Stimulated activated CD4-positive, alpha-beta T cell treated with anti-CD3 and anti-CD28 coated beads, Interleukin-2, amount 100 ng/mL, for 4 hours (primary cell): ENCODE results near the gene SNX27.
"Not testable (repeated sequence)": the region's sequence is repeated elsewhere in the genome, so short reads cannot be mapped to it uniquely, and the experiment has no call there.

Experiments used
- DNase-seq: peaks from one replicate; pipeline ENCODE4 v3.0.0-alpha.2; 2020; ENCODE audit warnings: low read depth

SNX27 gene

DNA sequence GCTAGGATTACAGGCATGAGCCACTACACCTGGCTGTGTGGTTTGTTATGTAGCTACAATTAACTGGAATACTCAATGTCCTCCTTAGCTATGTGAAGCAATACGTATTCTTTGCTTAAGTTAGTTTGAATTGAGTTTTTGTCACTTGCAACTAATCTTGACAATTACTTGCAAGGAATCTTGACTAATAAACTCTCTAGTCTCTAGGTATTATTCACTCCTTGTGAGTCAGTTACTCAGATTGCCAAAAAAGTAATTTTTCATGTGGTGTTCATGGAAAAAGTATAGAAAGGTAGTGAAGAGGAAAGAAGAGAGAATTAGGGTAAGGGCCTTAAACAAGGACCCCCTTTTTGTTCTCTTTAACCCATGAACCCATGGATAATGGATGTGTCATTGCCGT, 7.6 kb upstream of the SNX27 start:
- DNase-seq: no peak

DNA sequence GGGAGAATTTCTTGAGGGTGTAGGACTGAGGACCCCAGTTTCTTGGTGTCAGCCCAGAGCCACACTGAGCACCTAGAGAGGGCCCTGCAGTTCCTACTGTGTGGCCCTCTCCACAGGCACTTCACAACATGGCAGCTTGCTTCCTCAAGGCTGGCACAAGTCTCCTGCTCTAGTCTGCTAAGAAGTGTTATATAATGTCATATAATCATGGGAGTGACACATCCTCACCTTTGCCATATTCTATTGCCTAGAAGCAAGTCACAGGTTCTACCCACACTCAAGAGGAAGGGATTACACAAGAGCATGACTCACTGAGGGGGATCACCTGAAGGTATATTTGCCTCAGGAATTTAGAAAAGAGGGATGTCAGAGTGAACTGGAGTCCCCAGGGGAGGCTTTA, 5.5 kb upstream of the SNX27 start:
- DNase-seq: no peak

DNA sequence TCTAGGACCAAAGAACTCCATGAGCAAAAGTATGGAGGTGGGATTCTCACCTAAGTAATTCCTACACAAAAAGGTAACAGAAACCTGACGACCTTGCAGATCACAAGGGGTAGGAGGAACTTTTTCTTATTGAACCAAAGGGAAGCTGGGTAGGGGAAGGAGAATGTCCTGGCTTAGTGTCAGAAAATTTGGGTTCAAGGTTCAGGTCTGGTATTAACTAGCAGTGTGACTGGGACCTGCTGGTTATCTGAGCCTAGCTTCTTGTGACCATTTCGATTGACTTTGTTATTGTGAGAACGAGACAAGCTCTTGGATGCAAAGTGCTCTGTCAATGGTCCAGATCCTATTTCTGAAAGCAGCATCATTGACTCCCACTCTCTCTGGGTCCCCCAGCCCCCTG, 5.0 kb upstream of the SNX27 start:
- DNase-seq: no peak

DNA sequence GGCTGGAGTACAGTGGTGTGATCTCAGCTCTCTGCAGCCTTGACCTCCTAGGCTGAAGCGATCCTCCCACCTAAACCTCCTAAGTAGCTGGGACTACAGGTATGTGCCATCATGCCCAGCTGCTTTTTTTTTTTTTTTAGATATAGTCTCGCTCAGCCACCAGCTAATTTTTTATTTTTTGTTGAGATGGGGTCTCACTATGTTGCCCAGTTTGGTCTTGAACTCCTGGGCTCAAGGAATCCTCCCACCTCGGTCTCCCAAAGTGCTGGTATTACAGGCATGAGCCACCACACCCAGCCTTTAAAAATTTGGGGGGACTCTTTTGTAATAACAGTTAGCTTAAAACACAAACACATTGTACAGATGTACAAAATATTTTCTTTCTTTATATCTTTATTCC, 1.7 kb upstream of the SNX27 start:
- DNase-seq: no peak

DNA sequence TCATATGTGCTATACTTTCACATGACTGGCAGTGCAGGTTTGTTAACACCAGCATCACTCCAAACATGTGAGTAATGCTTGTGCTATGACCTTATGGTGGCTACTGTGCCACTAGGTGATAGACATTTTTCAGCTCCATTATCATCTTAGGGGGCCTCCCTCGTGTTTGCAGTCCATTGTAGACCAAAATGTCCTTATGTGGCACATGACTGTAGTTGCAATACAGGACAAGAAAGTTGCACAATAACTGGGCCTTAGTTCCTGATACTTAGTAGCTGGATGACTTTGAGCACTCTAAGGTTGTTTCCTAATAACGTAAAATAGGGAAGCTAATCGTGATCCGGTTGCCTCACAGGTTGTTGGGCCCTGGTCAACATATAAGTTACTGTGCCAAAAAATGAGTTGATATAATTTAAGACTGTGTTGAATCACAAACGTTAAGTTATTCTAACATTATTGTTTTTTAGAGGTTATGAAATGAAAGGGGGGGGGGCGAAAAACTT, 511 bp upstream of the SNX27 start:
- DNase-seq: no peak

DNA sequence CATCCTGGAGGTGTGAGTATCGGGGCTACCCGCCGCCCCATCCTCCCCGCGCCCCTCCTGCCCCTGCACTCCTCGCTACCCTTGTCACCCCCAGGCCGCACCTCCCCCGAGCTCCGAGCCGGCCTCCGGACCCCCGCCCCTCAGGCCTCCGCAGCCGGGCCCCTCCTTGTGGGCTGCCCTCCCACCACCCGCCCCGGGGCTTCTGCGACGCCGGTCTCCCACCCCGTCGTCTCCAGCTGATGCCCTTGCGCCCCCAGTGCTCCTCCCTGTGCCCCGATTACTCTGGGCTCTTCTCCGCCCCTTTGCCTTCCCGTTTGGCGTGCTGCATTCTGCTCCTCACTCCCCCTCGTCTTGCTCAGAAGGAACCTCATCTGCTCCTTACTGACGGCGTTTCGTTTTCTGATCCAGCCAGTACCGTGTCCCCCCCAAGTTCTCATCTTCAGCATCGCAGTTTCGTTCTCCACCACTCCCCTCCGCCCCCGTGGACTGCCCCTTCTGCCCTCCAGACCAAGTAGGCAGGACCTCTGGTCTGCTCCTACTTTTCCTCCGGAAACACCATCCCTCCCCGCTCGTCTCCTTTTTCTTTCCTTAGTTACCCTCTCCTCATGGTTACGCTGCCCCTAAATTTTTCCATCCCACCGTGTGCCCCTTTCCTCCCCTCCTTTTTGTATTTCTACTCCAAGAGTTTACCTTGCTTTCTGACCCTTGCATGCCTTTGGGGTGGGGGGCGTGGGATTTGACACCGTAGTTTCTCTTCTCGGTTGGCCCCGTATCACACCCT, 841 bp downstream of the SNX27 start:
- no peak for DNase-seq

DNA sequence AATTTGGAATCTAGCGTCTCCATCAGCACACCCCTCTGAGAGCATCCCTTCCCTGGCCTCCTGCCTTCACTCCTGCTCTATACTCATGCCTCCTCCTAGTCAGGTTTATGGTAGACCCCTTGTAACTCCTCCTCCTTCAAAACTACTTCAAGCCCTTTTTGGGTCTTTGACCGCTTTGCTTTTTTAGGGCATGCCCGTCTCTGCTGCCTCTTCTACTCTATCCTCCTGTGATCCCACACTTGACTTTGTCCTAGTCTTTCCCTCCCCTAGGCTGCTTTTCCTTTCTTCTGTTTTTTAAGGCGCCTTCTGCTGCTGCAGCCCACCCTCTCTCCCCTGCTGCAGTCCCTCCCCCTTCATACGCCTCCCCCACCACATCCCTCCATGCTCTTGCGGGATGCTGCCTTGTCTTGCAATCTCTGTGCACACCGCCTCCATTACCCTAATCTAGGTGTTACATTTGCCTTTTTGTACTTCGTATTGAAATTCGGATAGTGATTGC, 1.5 kb downstream of the SNX27 start:
- DNase-seq: no peak

DNA sequence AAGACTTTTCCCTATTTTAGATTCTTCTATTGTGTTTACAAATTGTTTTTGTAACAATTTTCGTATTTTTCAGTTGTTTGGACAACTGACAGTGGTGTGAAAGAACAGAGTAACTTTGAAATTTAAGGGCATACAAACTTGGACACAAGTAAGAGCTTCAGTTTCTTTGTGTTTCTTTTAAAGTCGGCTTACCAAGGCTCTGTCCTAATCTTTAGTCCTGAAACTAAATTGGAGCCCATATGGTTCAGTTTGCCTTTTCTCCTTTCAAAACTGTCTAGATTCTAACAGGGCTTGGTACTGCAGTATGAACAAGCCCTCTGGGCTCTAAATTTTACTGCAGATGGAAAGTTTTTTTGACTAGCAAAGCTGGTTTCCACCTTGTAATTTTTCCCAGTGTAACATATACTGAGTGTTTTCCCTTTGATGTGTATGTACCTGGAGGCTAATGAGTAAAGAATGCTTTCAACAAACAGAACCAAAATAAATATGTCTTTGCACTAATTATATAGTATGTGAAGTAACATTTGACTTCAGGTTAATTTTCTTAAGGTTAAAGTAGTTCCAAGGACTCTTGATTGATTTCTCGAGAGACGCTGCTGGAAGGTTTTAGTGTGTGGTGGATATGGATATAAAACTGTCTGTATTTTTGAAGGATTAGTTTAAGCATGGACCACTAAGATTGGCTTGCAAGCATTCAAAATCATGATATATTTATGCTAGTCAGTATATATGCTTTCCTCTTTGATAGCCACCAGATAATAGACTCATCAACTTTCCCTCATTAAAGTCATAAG, 4.1 kb downstream of the SNX27 start:
- DNase-seq: no peak

DNA sequence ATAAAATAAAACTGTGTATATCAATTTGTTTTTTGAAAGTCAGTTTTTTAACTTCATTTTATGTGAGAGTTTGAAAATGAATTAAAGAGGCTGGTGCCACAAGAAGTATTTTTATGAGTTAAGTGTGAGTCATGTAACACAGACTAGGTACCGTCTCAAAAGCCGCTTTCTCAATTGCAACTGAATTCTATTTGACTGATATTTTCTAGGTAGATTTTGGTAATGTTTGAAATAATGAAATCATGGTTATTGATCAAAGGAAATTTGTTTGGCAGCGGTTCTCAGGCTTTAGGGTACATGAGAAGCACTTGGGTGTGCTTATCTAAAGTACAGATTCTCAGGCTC, 4.6 kb downstream of the SNX27 start:
- DNase-seq: no peak

DNA sequence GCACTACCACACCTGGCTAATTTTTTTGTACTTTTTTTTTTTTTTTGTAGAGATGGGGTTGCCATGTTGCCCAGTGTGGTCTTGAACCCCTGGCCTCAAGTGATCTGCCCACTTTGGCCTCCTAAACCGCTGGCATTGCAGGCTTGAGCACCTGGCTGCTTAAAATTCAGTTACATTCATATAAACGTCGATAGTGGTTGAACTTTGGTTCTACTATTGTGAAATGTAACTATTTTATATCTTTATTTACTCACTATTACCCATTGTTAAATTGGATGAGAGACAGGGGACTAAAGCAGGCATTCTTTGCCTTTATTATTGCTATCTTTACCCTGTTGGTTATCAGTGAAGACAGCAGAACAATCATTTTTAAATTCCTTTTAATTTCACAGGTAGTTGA, 6.2 kb downstream of the SNX27 start:
- DNase-seq: no peak

DNA sequence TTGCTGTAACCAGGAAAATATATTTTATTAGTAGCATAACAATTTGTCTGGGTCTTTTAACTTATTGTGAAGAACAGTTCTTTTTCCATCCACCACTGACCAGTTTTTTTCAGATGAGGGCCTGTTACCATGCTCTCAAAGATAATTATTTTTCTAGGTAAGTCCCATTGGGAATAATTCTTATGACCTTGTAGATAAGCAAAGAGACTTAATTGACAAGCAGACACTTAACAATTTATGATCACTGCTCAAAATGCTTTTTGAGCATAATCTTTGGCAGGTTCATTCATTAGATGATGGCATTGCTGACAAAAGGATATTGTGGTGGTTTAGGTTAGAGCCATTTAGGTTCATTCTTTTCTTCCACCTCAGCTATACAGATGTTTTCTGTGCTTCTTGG, 6.6 kb downstream of the SNX27 start:
- DNase-seq: no peak

DNA sequence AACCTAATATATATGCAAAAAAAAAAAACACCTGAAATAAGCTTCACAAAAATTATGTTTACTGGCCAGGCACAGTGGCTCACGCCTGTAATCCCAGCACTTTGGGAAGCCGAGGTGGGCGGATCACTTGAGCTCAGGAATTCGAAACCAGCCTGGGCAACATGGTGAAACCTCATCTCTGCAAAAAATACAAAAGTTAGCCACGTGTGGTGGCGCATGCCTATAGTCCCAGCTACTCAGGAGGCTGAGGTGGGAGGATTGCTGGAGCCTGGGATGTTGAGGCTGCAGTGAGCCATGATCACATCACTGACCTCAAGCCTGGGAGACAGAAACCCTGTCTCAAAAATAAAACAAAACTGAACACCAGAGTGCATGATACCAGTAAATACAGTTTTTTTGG, 7.1 kb downstream of the SNX27 start:
- DNase-seq: not testable (repeated sequence)

DNA sequence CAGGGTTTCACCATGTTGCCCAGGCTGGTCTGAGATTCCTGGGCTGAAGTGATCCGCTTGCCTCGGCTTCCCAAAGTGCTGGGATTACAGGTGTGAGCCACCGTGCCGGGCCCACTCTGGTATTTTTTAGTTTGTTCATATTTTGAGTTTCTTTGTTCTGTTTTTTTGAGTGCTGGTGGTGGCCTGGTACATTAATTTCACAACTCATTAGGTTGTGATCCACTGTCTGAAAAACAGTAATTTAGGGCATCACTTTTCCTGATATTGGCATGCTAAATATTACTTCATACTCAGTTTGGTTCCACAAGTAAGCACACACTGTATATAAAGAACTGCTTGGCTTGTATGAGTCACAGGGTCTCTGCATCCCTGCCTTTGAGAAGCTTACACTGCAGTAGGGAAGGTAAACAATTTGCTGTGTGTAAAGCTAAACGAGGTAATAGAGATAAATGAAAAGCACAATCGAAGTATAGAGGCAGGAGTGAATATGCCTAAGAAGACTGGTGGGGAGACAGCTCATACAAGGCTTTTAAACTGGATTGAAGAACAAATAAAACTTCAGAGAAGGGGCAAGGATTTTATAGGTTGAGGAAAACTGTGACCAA, 7.7 kb downstream of the SNX27 start:
- DNase-seq: no peak

DNA sequence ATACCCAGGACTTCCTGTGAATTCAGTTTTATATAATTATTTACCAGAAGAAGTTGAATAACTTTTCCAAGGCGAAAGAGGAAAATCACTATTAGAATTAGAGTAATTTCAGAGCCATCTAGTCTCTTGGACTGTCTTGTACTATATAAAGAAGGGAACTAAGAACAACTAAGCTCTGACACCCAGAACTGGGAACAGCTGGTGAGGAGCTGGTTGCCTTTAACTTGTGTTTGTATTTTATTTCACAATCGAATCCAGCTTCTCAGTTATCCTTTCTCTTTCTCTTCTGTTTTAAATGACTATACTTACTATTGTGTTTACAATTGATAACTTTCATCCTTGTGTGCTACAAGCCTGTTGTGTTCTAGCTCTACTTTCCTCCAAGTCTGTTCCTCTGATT, 8.4 kb downstream of the SNX27 start:
- no peak for DNase-seq

DNA sequence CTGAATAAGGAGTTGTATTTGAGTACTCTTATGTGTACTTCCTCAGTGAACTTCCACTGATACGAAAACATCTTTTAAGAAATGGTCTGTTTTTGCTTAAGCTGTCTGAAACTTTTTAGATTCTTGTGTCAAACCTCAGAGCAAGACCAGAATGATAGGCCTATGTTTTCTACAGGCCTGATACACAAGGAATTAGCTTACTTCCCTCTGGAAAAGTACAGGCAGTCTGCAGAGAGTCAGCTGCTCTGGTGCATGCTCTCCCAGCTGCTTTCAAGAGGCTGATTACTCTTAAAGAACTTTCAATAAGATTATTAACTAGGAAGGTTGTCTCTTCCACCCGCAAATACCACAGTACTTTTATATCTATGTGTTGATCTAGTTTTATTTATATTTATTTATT, 9.5 kb downstream of the SNX27 start:
- no peak for DNase-seq

DNA sequence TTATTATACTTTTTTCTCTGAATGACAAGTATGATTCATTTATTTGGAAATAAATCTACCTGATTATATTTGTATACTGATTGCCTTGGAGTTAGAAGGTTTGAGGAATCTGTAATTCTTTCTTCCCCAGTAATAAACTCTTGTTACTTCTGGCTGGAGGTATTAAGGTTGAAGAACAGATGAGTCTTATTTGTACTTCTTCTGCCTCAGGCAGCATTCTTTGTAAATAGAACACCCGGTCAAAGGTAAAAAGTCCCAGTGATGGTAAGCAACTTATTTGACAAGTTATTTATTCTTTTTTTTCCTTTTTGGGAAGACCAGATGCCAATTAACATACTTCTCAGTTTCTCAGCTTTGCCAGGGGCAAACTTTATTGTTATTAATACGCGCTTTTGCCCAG, 12.9 kb downstream of the SNX27 start:
- no peak for DNase-seq

DNA sequence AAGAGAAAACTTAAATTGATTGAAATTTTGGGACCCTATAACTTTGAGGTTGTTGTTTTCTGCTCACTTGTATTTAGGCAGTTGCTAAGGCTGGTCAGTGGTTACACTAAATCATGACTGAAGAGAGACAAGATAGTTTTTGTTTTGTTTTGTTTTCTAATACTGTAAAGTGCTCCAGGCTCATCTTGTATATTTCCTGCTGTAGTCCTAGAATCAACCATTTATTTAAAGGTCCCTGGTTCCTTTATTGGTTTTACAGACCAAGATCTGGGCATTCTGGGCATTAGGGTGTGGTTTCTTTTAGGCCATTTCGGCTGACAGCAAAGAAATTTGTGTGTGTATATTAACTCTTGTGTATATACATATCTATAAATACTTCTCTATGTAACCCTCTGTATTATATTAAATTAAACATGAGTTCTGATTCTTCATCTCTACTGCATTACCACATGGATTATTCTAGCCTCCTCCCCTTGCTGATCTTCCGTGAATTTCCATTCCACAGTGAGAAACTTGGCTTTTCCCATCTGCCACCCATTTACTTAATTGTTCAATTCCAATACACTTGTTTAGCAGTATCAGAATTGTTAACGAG, 15.0 kb downstream of the SNX27 start:
- no peak for DNase-seq

DNA sequence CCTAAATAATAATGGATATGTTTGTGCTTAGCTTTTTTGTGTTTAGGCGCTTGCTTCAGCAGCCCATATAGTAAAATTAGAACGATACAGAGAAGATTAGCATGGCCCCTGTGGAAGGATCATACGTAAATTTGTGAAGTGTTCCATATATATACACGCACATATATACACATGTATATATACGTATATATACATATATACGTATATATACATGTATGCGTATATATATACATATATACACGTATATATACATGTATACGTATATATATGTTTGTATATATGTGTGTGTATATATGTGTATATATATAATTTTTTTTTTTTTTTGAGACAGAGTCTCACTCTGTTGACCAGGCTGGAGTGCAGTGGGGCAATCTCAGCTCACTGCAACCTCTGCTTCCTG, 17.4 kb downstream of the SNX27 start:
- no peak for DNase-seq

DNA sequence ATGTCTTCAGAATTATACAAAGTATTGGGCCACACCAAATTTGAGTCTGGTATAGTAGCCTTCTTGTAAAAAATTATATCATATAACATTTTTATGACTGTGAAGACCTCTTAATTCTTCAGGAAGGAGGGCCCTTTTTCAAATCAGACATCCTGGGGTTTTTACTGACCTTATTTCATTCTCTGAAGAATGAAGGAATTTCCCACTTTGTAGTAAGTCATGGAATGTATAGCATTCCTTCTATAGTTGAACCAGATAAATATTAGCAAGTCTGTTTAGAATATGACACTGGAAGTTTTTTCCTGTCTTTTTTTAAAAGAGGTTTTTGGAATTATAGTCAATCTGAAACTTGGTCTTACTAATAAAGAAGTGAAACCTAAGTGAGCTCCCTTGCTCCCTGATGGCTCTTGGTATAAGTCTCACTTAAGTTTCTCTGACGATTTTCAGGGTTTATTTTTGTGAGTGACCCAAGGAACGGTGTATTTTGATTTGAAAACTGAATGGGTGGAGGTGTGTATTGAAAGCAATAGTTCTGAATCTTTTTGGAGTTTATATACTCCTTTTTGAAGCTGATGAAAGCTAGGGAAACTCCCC, 23.7 kb downstream of the SNX27 start:
- no peak for DNase-seq

DNA sequence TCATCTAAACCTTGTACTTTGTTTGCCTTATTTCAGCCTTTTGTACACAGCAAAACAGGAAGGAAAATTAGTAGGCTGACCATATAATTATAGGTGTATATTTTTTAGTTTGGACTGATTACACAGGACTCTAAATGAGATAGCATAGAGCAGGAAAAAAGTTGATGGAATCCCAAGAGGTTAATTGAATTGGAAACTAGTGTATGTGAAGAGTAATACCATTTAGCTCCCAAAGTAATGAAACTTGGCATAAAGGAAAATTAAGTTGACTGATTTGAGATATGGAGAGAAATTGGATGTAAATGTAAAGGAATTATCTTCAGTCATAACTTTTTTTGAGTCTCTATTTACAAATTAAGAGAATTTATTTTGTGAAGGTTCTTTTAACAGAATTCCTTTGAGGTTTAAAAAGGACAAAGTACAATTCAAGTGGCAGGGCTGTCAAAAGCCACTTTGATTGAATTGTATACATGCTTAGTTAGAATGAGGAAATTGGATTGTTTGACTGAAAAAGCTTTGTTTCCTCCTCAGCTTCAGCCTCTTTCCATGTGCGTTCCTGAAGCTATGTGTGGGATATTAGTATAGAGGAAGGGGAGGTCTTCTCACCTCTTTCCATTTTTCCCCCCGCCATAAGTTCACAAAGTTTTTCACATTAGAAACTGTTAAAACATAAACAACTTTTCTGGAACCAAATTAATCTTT, 26.4 kb downstream of the SNX27 start:
- DNase-seq: no peak

DNA sequence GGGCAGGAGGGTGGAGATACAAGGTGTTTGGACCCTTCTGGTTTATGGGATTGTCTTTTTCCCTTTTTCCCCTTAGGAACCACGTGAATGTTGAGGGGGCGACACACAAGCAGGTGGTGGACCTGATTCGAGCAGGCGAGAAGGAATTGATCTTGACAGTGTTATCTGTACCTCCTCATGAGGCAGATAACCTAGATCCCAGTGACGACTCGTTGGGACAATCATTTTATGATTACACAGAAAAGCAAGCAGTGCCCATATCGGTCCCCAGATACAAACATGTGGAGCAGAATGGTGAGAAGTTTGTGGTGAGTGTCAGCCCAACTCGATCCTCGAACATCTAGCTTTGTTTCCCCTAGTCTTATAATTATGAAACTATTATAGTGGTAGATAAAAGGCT, 27.0 kb downstream of the SNX27 start:
- no peak for DNase-seq

DNA sequence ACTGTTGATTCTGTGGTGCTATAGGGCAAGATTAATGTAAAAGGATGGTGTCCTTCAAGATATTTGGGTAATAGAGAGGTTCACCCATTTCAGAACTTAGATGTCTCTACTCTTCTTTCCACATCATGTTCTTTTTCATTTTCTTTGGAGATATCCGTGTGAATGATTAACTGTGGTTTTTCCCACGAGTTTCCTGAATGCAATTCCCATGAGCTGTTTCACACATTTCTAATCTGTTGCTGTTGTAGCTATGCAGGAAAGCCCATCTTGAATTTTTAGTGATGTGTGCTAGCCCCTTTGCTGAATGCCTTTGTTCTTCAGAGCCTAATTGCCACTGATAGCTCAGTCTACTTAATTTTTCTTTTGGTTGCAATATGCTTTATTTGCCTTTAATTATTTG, 27.6 kb downstream of the SNX27 start:
- no peak for DNase-seq
